K562 (cell line): ENCODE measurements around the gene MYL5.

Experiments used
- ARNT ChIP-seq, 2 experiments: fragments of 450-650 bp; IDR thresholded peaks; 2 replicates each; pipeline ENCODE4 v1.6.1; 2016; ENCODE audit warnings: mild to moderate bottlenecking in 1 of 2
- MAZ ChIP-seq, 2 experiments: fragments of 450-650 bp in 1 of 2; sonication (generic) in 1 of 2; formaldehyde crosslinking; IDR thresholded peaks in 1 of 2; conservative IDR thresholded peaks in 1 of 2; 2 replicates each; pipeline versions ENCODE4 v1.4.0 to v1.5.0; 2020; ENCODE audit warnings: mild to moderate bottlenecking in 1 of 2, missing genetic modification reagents in 1 of 2
- TF ChIP-seq, protein P1 (sequence below): fragments of 200-800 bp; sonication (Bioruptor generic); IDR thresholded peaks from 2 replicates; pipeline ENCODE4 v1.6.1; 2016; ENCODE audit warnings: missing genetic modification characterization, missing compliant biosample characterization
- TF ChIP-seq, protein P2 (sequence below): IDR thresholded peaks from 3 replicates; pipeline ENCODE4 v1.6.1; 2011; ENCODE audit warnings: borderline replicate concordance, mild to moderate bottlenecking; ENCODE audit not compliant: insufficient read length, insufficient read depth
- TF ChIP-seq, protein P3 (sequence below): sonication (generic); formaldehyde crosslinking; IDR thresholded peaks from 2 replicates; pipeline ENCODE4 v1.8.1; 2023; ENCODE audit warnings: mild to moderate bottlenecking, missing genetic modification reagents
- TF ChIP-seq, protein P4 (sequence below), 3 experiments: IDR thresholded peaks in 2 of 3; conservative IDR thresholded peaks in 1 of 3; 2 replicates each; pipeline ENCODE4 v1.5.1; 2011 to 2012; ENCODE audit warnings: low read length in 3 of 3, mild to moderate bottlenecking in 3 of 3, control low read depth in 2 of 3, improper control_type of control experiment in 1 of 3, inconsistent platforms in 1 of 3, low read depth in 1 of 3, mixed read lengths in 1 of 3, moderate library complexity in 1 of 3; ENCODE audit not compliant: insufficient read depth in 2 of 3
- TF ChIP-seq, protein P5 (sequence below): fragments of 450-650 bp; IDR thresholded peaks from 2 replicates; pipeline ENCODE4 v1.6.1; 2017; ENCODE audit warnings: antibody characterized with exemption, mild to moderate bottlenecking

DNA sequence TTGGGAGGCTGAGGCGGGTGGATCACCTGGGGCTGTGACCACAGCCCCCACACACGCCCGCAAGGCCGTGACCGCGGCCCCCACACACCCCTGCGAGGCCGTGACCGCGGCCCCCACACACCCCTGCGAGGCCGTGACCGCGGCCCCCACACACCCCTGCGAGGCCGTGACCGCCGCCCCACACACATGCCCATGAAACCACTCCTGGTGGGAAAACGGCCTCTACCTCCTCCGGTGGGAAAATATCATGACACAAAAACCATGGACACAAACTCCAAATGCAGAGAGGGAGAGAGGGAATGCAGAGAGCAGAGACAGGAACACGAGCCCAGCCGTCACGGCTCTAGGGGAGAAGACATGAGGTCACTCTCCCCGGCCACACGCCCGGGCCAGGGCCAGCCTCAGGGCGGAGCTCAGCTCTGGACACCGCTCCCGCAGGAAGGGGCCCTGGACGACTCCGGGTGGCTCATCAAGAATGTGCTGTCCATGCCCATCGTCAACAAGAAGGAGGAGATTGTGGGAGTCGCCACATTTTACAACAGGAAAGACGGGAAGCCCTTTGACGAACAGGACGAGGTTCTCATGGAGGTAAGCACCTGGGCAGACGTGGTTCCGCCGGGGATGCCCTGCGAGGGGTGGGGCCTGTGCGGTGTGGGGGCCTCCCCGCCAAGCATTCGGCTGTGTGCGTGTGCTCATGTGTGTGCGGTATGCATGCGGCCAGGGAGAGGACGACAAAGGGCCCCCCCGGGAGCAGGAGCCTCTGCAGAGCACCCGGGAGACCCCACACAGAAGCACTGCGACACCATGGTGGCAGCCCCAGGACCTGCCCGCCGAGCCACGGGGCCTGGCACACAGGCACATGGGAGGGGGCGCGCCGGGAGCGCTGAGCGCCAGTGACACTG lies 17.7 kb upstream of the MYL5 start:
- TF ChIP-seq ARNT (IDR thresholded peaks at IDR 0.05) (no peak), MAZ (CRISPR knock-in tag; conservative IDR thresholded peaks at IDR 0.05 in 1 of 2, IDR thresholded peaks at IDR 0.05 in 1 of 2) (no peak)
- TF ChIP-seq, protein P1, sequence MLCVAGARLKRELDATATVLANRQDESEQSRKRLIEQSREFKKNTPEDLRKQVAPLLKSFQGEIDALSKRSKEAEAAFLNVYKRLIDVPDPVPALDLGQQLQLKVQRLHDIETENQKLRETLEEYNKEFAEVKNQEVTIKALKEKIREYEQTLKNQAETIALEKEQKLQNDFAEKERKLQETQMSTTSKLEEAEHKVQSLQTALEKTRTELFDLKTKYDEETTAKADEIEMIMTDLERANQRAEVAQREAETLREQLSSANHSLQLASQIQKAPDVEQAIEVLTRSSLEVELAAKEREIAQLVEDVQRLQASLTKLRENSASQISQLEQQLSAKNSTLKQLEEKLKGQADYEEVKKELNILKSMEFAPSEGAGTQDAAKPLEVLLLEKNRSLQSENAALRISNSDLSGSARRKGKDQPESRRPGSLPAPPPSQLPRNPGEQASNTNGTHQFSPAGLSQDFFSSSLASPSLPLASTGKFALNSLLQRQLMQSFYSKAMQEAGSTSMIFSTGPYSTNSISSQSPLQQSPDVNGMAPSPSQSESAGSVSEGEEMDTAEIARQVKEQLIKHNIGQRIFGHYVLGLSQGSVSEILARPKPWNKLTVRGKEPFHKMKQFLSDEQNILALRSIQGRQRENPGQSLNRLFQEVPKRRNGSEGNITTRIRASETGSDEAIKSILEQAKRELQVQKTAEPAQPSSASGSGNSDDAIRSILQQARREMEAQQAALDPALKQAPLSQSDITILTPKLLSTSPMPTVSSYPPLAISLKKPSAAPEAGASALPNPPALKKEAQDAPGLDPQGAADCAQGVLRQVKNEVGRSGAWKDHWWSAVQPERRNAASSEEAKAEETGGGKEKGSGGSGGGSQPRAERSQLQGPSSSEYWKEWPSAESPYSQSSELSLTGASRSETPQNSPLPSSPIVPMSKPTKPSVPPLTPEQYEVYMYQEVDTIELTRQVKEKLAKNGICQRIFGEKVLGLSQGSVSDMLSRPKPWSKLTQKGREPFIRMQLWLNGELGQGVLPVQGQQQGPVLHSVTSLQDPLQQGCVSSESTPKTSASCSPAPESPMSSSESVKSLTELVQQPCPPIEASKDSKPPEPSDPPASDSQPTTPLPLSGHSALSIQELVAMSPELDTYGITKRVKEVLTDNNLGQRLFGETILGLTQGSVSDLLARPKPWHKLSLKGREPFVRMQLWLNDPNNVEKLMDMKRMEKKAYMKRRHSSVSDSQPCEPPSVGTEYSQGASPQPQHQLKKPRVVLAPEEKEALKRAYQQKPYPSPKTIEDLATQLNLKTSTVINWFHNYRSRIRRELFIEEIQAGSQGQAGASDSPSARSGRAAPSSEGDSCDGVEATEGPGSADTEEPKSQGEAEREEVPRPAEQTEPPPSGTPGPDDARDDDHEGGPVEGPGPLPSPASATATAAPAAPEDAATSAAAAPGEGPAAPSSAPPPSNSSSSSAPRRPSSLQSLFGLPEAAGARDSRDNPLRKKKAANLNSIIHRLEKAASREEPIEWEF (CRISPR knock-in tag): no peak
- TF ChIP-seq, protein P2, sequence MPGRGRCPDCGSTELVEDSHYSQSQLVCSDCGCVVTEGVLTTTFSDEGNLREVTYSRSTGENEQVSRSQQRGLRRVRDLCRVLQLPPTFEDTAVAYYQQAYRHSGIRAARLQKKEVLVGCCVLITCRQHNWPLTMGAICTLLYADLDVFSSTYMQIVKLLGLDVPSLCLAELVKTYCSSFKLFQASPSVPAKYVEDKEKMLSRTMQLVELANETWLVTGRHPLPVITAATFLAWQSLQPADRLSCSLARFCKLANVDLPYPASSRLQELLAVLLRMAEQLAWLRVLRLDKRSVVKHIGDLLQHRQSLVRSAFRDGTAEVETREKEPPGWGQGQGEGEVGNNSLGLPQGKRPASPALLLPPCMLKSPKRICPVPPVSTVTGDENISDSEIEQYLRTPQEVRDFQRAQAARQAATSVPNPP: no peak
- TF ChIP-seq, protein P3, sequence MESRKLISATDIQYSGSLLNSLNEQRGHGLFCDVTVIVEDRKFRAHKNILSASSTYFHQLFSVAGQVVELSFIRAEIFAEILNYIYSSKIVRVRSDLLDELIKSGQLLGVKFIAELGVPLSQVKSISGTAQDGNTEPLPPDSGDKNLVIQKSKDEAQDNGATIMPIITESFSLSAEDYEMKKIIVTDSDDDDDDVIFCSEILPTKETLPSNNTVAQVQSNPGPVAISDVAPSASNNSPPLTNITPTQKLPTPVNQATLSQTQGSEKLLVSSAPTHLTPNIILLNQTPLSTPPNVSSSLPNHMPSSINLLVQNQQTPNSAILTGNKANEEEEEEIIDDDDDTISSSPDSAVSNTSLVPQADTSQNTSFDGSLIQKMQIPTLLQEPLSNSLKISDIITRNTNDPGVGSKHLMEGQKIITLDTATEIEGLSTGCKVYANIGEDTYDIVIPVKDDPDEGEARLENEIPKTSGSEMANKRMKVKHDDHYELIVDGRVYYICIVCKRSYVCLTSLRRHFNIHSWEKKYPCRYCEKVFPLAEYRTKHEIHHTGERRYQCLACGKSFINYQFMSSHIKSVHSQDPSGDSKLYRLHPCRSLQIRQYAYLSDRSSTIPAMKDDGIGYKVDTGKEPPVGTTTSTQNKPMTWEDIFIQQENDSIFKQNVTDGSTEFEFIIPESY (CRISPR knock-in tag): no peak
- TF ChIP-seq, protein P4, sequence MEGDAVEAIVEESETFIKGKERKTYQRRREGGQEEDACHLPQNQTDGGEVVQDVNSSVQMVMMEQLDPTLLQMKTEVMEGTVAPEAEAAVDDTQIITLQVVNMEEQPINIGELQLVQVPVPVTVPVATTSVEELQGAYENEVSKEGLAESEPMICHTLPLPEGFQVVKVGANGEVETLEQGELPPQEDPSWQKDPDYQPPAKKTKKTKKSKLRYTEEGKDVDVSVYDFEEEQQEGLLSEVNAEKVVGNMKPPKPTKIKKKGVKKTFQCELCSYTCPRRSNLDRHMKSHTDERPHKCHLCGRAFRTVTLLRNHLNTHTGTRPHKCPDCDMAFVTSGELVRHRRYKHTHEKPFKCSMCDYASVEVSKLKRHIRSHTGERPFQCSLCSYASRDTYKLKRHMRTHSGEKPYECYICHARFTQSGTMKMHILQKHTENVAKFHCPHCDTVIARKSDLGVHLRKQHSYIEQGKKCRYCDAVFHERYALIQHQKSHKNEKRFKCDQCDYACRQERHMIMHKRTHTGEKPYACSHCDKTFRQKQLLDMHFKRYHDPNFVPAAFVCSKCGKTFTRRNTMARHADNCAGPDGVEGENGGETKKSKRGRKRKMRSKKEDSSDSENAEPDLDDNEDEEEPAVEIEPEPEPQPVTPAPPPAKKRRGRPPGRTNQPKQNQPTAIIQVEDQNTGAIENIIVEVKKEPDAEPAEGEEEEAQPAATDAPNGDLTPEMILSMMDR (IDR thresholded peaks at IDR 0.05 in 2 of 3, conservative IDR thresholded peaks at IDR 0.05 in 1 of 3; ENCODE audit: insufficient read depth in 2 of 3, low read depth in 1 of 3, low read length in 3 of 3): no peak
- TF ChIP-seq, protein P5, sequence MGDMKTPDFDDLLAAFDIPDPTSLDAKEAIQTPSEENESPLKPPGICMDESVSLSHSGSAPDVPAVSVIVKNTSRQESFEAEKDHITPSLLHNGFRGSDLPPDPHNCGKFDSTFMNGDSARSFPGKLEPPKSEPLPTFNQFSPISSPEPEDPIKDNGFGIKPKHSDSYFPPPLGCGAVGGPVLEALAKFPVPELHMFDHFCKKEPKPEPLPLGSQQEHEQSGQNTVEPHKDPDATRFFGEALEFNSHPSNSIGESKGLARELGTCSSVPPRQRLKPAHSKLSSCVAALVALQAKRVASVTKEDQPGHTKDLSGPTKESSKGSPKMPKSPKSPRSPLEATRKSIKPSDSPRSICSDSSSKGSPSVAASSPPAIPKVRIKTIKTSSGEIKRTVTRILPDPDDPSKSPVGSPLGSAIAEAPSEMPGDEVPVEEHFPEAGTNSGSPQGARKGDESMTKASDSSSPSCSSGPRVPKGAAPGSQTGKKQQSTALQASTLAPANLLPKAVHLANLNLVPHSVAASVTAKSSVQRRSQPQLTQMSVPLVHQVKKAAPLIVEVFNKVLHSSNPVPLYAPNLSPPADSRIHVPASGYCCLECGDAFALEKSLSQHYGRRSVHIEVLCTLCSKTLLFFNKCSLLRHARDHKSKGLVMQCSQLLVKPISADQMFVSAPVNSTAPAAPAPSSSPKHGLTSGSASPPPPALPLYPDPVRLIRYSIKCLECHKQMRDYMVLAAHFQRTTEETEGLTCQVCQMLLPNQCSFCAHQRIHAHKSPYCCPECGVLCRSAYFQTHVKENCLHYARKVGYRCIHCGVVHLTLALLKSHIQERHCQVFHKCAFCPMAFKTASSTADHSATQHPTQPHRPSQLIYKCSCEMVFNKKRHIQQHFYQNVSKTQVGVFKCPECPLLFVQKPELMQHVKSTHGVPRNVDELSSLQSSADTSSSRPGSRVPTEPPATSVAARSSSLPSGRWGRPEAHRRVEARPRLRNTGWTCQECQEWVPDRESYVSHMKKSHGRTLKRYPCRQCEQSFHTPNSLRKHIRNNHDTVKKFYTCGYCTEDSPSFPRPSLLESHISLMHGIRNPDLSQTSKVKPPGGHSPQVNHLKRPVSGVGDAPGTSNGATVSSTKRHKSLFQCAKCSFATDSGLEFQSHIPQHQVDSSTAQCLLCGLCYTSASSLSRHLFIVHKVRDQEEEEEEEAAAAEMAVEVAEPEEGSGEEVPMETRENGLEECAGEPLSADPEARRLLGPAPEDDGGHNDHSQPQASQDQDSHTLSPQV: no peak
